Measurements from ENCODE around the gene ASCL3. TPM values are rescaled to one million over a fixed set of nuclear protein-coding genes. Genes with fewer than 3 reads are reported as not detected.
"Not testable (repeated sequence)": the region's sequence is repeated elsewhere in the genome, so short reads cannot be mapped to it uniquely, and the experiment has no call there.

ASCL3 gene
- total RNA-seq, 1 experiment from 2014 or later, result not detected

- Histone ChIP-seq H3K27me3 (ENCODE audit: low read length) (no peaks in the 10 kb centered on the region), H3K79me2 (ENCODE audit: low read length) (no peaks in the 10 kb centered on the region), H3K4me2 (ENCODE audit: low read length) (no peak overlapping the region), H3K9me2 (replicated peaks; ENCODE audit: low read length) (no peaks in the 10 kb centered on the region), H4K20me1 (ENCODE audit: low read length) (no peaks in the 10 kb centered on the region), H2AFZ (ENCODE audit: low read length) (no peak overlapping the region), H3K9me3 (ENCODE audit: low read length) (no peaks in the 10 kb centered on the region), H3K27ac (ENCODE audit: low read length) (no peak overlapping the region), H3K36me3 (ENCODE audit: low read depth, low read length) (no peaks in the 10 kb centered on the region), H3K9ac (ENCODE audit: low read length) (no peak overlapping the region), H3K4me1 (ENCODE audit: insufficient read depth, low read length) (peaks cover 7% of the 10 kb centered on the region; the same call in 1 of the 2 replicates), H3K4me3 (ENCODE audit: low read length) (no peak overlapping the region), H3F3A (ENCODE audit: low read length, unreplicated experiment) (no peaks in the 10 kb centered on the region)
- POLR2A ChIA-PET (ENCODE audit: unreplicated experiment), result no interaction called here
- no peak for TF ChIP-seq EZH2 (IDR thresholded peaks at IDR 0.05; ENCODE audit: low read length, unreplicated experiment)
- no peak for TF ChIP-seq CTCF (conservative IDR thresholded peaks at IDR 0.05; ENCODE audit: low read depth, low read length)
- no peak for TF ChIP-seq EZH2phosphoT487 (IDR thresholded peaks at IDR 0.05; ENCODE audit: borderline replicate concordance, low read length)
- intact Hi-C loops (cut with micrococcal nuclease), result no loop called here
- CTCF ChIA-PET, result no interaction called here
- ATAC-seq (peak; percentile 65), DNase-seq (peak; percentile 50)
- no TSS peak for BruUV-seq (replicated peaks)
Observed at GRCh38 chr11:8988329-8989234, 45.8 kb upstream of the ASCL3 start.

GRCh38 chr11:8987446-8987845 is 44.6 kb upstream of the ASCL3 start:
- intact Hi-C loops (cut with micrococcal nuclease), result no loop called here
- Histone ChIP-seq H3K9me2 (replicated peaks; ENCODE audit: low read length) (no peaks in the 10 kb centered on the region), H3K9ac (ENCODE audit: low read length) (no peak overlapping the region), H3F3A (ENCODE audit: low read length, unreplicated experiment) (no peaks in the 10 kb centered on the region), H3K4me3 (ENCODE audit: low read length) (no peak overlapping the region), H3K4me2 (ENCODE audit: low read length) (no peak overlapping the region), H3K9me3 (ENCODE audit: low read length) (no peaks in the 10 kb centered on the region), H4K20me1 (ENCODE audit: low read length) (no peaks in the 10 kb centered on the region), H3K27me3 (ENCODE audit: low read length) (no peaks in the 10 kb centered on the region), H3K36me3 (ENCODE audit: low read depth, low read length) (no peaks in the 10 kb centered on the region), H3K79me2 (ENCODE audit: low read length) (no peaks in the 10 kb centered on the region), H3K4me1 (ENCODE audit: insufficient read depth, low read length) (peaks cover 7% of the 10 kb centered on the region; the same call in 1 of the 2 replicates), H2AFZ (ENCODE audit: low read length) (no peak overlapping the region), H3K27ac (ENCODE audit: low read length) (no peak overlapping the region)
- TF ChIP-seq EZH2phosphoT487 (IDR thresholded peaks at IDR 0.05; ENCODE audit: borderline replicate concordance, low read length) (no peak), CTCF (conservative IDR thresholded peaks at IDR 0.05; ENCODE audit: low read depth, low read length) (no peak), EZH2 (IDR thresholded peaks at IDR 0.05; ENCODE audit: low read length, unreplicated experiment) (no peak)
- ATAC-seq (no peak), DNase-seq (no peak)
- no TSS peak for BruUV-seq (replicated peaks)
- ChIA-PET CTCF (no interaction called here), POLR2A (ENCODE audit: unreplicated experiment) (no interaction called here)

- H3F3A ChIP-seq (ENCODE audit: low read length, unreplicated experiment); H4K20me1 ChIP-seq (ENCODE audit: low read length); DNase-seq; ATAC-seq; POLR2A ChIA-PET (ENCODE audit: unreplicated experiment); H3K27me3 ChIP-seq (ENCODE audit: low read length); H3K4me3 ChIP-seq (ENCODE audit: low read length); H3K79me2 ChIP-seq (ENCODE audit: low read length); H3K36me3 ChIP-seq (ENCODE audit: low read depth, low read length); H3K4me2 ChIP-seq (ENCODE audit: low read length); H3K9me3 ChIP-seq (ENCODE audit: low read length); BruUV-seq (replicated peaks); H2AFZ ChIP-seq (ENCODE audit: low read length); H3K9ac ChIP-seq (ENCODE audit: low read length); intact Hi-C loops (cut with micrococcal nuclease); H3K9me2 ChIP-seq (replicated peaks; ENCODE audit: low read length); H3K4me1 ChIP-seq (ENCODE audit: insufficient read depth, low read length); CTCF ChIA-PET; H3K27ac ChIP-seq (ENCODE audit: low read length): not testable (repeated sequence)
Observed at GRCh38 chr11:8986772-8987171, 44.0 kb upstream of the ASCL3 start.

All from PC-3 (cell line).